Endothelial cell of umbilical vein (primary cell): ENCODE data around the gene SLC22A4. TPM values are rescaled to one million over a fixed set of nuclear protein-coding genes. Genes with fewer than 3 reads are reported as not detected.
A peak's percentile ranks its signal among the peaks of the same experiment; 100 is the strongest.

Source experiments
- BruUV-seq: library from RNA; stranded (reverse); fragments of 400-500 nt; replicated peaks from 2 replicates; lab custom pipeline; 2021; lab: Mats Ljungman, UMichigan
- CTCF ChIA-PET: fragments of 300-600, 350-600 bp; sonication (Branson Sonifier 250); formaldehyde crosslinking; loops from one replicate; lab custom pipeline; 2021; ENCODE audit warnings: antibody characterized with exemption, inconsistent platforms; lab: Charles Lee
- POLR2A ChIA-PET: fragments of 300-600, 350-600 bp; sonication (Branson Sonifier 250); formaldehyde crosslinking; loops from one replicate; lab custom pipeline; 2021; ENCODE audit warnings: antibody characterized with exemption, inconsistent platforms; lab: Charles Lee
- DNase-seq: peaks from one replicate; pipeline ENCODE4 v3.0.0-alpha.2; 2011; ENCODE audit warnings: low read depth, low spot score
- FAIRE-seq: peaks from 2 replicates; lab custom pipeline; 2011; peaks lifted over from hg19 to GRCh38; lab: Jason Lieb, UNC
- H2AFZ ChIP-seq: 2 replicates; pipeline ENCODE4 v1.6.0; 2012; ENCODE audit warnings: low read depth, low read length, control low read depth, inconsistent platforms
- H3K27ac ChIP-seq: 2 replicates; pipeline ENCODE4 v1.5.1; 2011; ENCODE audit warnings: low read depth, mild to moderate bottlenecking, control low read depth, low read length, moderate library complexity; ENCODE audit not compliant: insufficient read depth
- H3K27me3 ChIP-seq, 2 experiments: 2 replicates each; pipeline versions ENCODE4 v1.6.0 to v1.6.1; 2011; ENCODE audit warnings: low read length in 2 of 2, mixed read lengths in 1 of 2; ENCODE audit not compliant: control insufficient read depth in 2 of 2, insufficient read depth in 2 of 2
- H3K36me3 ChIP-seq, 2 experiments: 2 replicates in 1 of 2; 3 replicates in 1 of 2; pipeline ENCODE4 v1.5.1; 2011; ENCODE audit warnings: low read length in 2 of 2, mild to moderate bottlenecking in 1 of 2, moderate library complexity in 1 of 2; ENCODE audit not compliant: control insufficient read depth in 2 of 2, insufficient read depth in 2 of 2; ENCODE audit errors: extremely low read depth in 1 of 2
- H3K4me1 ChIP-seq: 3 replicates; pipeline ENCODE4 v1.5.1; 2011; ENCODE audit warnings: mild to moderate bottlenecking, low read length; ENCODE audit not compliant: control insufficient read depth, insufficient read depth; ENCODE audit errors: extremely low read depth
- H3K4me2 ChIP-seq: 2 replicates; pipeline ENCODE4 v1.6.1; 2011; ENCODE audit warnings: low read length, control low read depth, mixed read lengths; ENCODE audit not compliant: insufficient read depth
- H3K4me3 ChIP-seq, 3 experiments: fragments of 200-600 bp in 1 of 3; sonication (generic), shearing (Covaris generic) in 1 of 3; replicated peaks in 1 of 3; 2 replicates each; pipeline ENCODE4 v1.5.1; 2011 to 2016; ENCODE audit warnings: control low read depth in 3 of 3, low read length in 3 of 3, mild to moderate bottlenecking in 2 of 3, inconsistent platforms in 1 of 3, low read depth in 1 of 3, moderate library complexity in 1 of 3; ENCODE audit not compliant: insufficient read depth in 1 of 3
- H3K79me2 ChIP-seq: 2 replicates; pipeline ENCODE4 v1.6.0; 2012; ENCODE audit warnings: low read length, inconsistent platforms; ENCODE audit not compliant: control insufficient read depth, insufficient read depth
- H3K9ac ChIP-seq: replicated peaks from 2 replicates; pipeline ENCODE3; 2011; ENCODE audit warnings: low read length, control low read depth; ENCODE audit not compliant: insufficient read depth; ENCODE audit errors: extremely low read depth
- H3K9me1 ChIP-seq: replicated peaks from 3 replicates; pipeline ENCODE4 v1.6.0; 2011; ENCODE audit warnings: mild to moderate bottlenecking, low read length; ENCODE audit not compliant: control insufficient read depth, insufficient read depth; ENCODE audit errors: extremely low read depth
- H3K9me3 ChIP-seq: replicated peaks from 2 replicates; pipeline ENCODE4 v1.5.1; 2012; ENCODE audit warnings: low read length, inconsistent platforms; ENCODE audit not compliant: control insufficient read depth, insufficient read depth
- H4K20me1 ChIP-seq: replicated peaks from 2 replicates; pipeline ENCODE3; 2011; ENCODE audit warnings: mild to moderate bottlenecking, low read length; ENCODE audit not compliant: control insufficient read depth, insufficient read depth; ENCODE audit errors: extremely low read depth
- EZH2 ChIP-seq: IDR thresholded peaks from 2 replicates; pipeline ENCODE4 v1.6.1; 2012; ENCODE audit warnings: borderline replicate concordance, low read depth, mild to moderate bottlenecking, moderate library complexity, low read length, inconsistent platforms; ENCODE audit not compliant: severe bottlenecking
- FOS ChIP-seq: IDR thresholded peaks from 2 replicates; pipeline ENCODE4 v1.6.1; 2011; ENCODE audit warnings: mild to moderate bottlenecking, low read length, moderate library complexity, borderline replicate concordance; ENCODE audit not compliant: insufficient read depth
- GATA2 ChIP-seq: IDR thresholded peaks from 2 replicates; pipeline ENCODE4 v1.7.0; 2011; ENCODE audit warnings: low read depth, mild to moderate bottlenecking, moderate library complexity, mixed read lengths, low read length; ENCODE audit not compliant: insufficient read length, insufficient read depth
- JUN ChIP-seq: IDR thresholded peaks from 2 replicates; pipeline ENCODE4 v1.6.1; 2011; ENCODE audit warnings: borderline replicate concordance, low read depth; ENCODE audit not compliant: insufficient read length, insufficient read depth
- MYC ChIP-seq: IDR thresholded peaks from one replicate; pipeline ENCODE4 v1.6.1; 2011; ENCODE audit warnings: mild to moderate bottlenecking, low read depth, low read length
- POLR2A ChIP-seq: IDR thresholded peaks from 2 replicates; pipeline ENCODE4 v1.6.1; 2012; ENCODE audit warnings: low read depth, mild to moderate bottlenecking, control low read depth, low read length
- POLR2AphosphoS5 ChIP-seq: IDR thresholded peaks from 2 replicates; pipeline ENCODE4 v1.6.1; 2012; ENCODE audit warnings: low read depth, mild to moderate bottlenecking, control low read depth, low read length, moderate library complexity; ENCODE audit not compliant: insufficient read depth
- dilution Hi-C: fragments of 300-500 bp; cut with MboI; formaldehyde crosslinking; loops from one replicate; pipeline ENCODE4 v1.15.0; 2019; ENCODE audit warnings: low sequenced_read_pairs; ENCODE audit not compliant: extremely low pct_ligation_motif_present
- intact Hi-C: fragments of 100-400 bp; cut with micrococcal nuclease; formaldehyde crosslinking; loops from one replicate; pipeline ENCODE4 v1.10.0; 2022
- polyA plus RNA-seq, 4 experiments: library from polyadenylated mRNA; depleted of rRNA in 3 of 4; stranded (reverse) in 3 of 4; unstranded in 1 of 4; fragments of >200 nt; gene quantifications; 2 replicates each; pipeline versions ENCODE4 v1.2.1 to v1.2.3, GENCODE V29; 2011 to 2012; ENCODE audit warnings: missing spikeins in 1 of 4
- total RNA-seq: library from RNA; stranded (reverse); gene quantifications from 2 replicates; pipeline ENCODE4 v1.2.3, GENCODE V29; 2021
- TF ChIP-seq, protein P1 (sequence below), 2 donors: IDR thresholded peaks; 1 replicate in 1 of 2; 2 replicates in 1 of 2; pipeline ENCODE4 v1.5.1; 2011; ENCODE audit warnings: low read length in 2 of 2, mild to moderate bottlenecking in 2 of 2, moderate library complexity in 2 of 2, control low read depth in 1 of 2, inconsistent platforms in 1 of 2, low read depth in 1 of 2; ENCODE audit not compliant: insufficient read depth in 1 of 2; ENCODE audit errors: extremely low read depth in 1 of 2
- TF ChIP-seq, protein P2 (sequence below): IDR thresholded peaks from 2 replicates; pipeline ENCODE4 v1.6.1; 2011; ENCODE audit not compliant: insufficient read depth, insufficient read length

Gene SLC22A4
- total and polyA plus RNA-seq, 2 donors (not counting 3 experiments of a cell fraction or from before 2014, with no cell fraction given) = 4.9 to 6.9 TPM

DNA sequence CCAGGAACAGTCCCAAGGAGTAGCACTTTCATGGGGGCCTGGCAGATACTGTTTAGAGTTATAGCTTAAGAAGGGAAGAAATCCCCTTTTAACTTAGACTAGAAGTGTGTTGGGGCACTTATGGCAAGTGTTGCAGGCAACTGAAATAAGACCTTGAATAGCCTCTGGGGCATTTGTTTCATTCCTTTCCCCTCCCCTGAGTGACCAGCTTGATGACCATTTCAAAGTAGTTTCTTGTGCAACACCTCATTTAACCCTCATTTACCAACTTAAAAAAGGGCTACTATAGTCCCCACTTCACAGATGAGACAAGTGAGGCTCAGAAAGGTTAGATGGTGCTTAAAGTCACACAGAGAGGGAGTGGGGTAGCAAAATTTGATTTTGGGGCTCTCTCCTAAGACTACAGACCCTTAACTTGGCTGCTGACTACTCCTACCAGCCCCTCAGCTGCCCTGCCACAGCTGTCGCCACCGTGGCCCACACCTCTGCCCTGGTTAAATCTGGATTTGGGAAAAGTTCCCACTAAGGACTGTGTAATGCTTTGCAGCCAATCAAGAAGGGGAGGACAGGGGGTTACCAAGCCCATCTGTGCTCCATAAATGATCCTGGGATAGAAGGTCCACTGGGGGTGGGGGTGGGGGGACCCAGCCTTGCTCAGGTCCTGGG lies 31.2 kb upstream of the SLC22A4 start:
- Histone ChIP-seq H3K9me3 (no peaks in the 10 kb centered on the region), H3K27me3 (no peaks in the 10 kb centered on the region), H3K9ac (no peak overlapping the region), H4K20me1 (no peaks in the 10 kb centered on the region), H3K79me2 (peaks cover 38% of the 10 kb centered on the region), H3K4me2 (peak overlapping the region; percentile 1), H3K4me1 (peaks cover 86% of the 10 kb centered on the region), H3K36me3 (peaks cover 8 to 13% of the 10 kb centered on the region in 2 experiments), H3K27ac (peak overlapping the region; percentile 89), H3K9me1 (no peaks in the 10 kb centered on the region), H3K4me3 (no peak overlapping the region), H2AFZ (no peak overlapping the region)
- ChIA-PET POLR2A (no interaction called here), CTCF (interaction anchor here (0.9 to 7.8 kb wide), 4 partner anchors 9 to 34 kb away, joined by 3 to 93 read pairs (median 3); no protein-coding TSS in a partner anchor)
- TF ChIP-seq FOS = no peak
- no peak for TF ChIP-seq JUN
- TF ChIP-seq, protein P1, sequence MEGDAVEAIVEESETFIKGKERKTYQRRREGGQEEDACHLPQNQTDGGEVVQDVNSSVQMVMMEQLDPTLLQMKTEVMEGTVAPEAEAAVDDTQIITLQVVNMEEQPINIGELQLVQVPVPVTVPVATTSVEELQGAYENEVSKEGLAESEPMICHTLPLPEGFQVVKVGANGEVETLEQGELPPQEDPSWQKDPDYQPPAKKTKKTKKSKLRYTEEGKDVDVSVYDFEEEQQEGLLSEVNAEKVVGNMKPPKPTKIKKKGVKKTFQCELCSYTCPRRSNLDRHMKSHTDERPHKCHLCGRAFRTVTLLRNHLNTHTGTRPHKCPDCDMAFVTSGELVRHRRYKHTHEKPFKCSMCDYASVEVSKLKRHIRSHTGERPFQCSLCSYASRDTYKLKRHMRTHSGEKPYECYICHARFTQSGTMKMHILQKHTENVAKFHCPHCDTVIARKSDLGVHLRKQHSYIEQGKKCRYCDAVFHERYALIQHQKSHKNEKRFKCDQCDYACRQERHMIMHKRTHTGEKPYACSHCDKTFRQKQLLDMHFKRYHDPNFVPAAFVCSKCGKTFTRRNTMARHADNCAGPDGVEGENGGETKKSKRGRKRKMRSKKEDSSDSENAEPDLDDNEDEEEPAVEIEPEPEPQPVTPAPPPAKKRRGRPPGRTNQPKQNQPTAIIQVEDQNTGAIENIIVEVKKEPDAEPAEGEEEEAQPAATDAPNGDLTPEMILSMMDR (IDR thresholded peaks at IDR 0.05; ENCODE audit: extremely low read depth in 1 of 2, insufficient read depth in 1 of 2, low read depth in 1 of 2, low read length in 2 of 2) = no peak
- TF ChIP-seq EZH2 = no peak
- TF ChIP-seq, protein P2, sequence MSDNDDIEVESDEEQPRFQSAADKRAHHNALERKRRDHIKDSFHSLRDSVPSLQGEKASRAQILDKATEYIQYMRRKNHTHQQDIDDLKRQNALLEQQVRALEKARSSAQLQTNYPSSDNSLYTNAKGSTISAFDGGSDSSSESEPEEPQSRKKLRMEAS = no peak
- no peak for TF ChIP-seq MYC
- no peak for TF ChIP-seq GATA2
- no peak for TF ChIP-seq POLR2AphosphoS5
- no peak for TF ChIP-seq POLR2A
- dilution Hi-C loops = no loop called here
- no peak for FAIRE-seq
- DNase-seq = no peak
- BruUV-seq = no TSS peak
- intact Hi-C loops = loop anchor here (5.0 to 10.0 kb wide), 2 partner anchors 176 to 448 kb away; no protein-coding TSS in a partner anchor
